Kidney tubule cell (primary cell): Measurements from ENCODE around the gene PRDM11.
A peak's percentile ranks its signal among the peaks of the same experiment; 100 is the strongest.

Experiments
- DNase-seq: peaks from one replicate; pipeline ENCODE4 v3.0.0-alpha.2; 2018; ENCODE audit warnings: low spot score

PRDM11 gene

GRCh38 chr11:45142241-45143055 is 4.0 kb upstream of the PRDM11 start:
- no peak for DNase-seq

DNA sequence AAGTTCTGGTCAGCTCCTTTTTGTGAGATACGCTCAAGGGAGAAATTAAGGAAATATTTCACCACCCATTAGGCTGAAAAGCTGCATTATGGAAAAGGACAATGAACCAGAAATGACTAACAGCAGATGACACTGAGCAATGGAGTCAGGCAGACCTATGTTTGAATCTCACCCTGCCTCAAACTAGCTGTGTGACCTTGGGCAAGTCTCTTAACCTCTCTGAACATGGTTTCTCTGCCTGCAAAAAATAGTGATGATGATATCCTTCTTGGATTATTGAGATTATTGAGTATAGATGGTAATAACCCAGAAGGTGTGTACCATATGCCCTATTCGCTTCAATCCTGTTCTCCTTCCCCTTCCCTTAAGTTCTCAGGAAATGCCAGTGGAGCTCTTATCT is 2.9 kb upstream of the PRDM11 start:
- no peak for DNase-seq

GRCh38 chr11:45144126-45145082 is 2.0 kb upstream of the PRDM11 start:
- no peak for DNase-seq

DNA sequence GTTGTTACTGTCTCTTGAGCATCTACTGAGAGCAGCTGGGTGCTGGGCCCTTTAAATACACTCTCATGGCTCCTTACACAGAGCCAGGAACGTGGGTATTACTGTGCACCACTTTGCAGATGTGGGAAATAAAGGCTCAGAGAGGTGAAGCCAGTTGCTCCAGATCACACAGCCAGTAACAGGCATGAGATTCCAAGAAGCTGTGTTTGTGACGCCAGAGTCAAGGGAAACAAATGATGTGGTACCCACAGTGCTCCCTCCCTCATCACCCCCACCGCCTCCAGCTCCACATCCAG is 1.4 kb upstream of the PRDM11 start:
- DNase-seq, result no peak

DNA sequence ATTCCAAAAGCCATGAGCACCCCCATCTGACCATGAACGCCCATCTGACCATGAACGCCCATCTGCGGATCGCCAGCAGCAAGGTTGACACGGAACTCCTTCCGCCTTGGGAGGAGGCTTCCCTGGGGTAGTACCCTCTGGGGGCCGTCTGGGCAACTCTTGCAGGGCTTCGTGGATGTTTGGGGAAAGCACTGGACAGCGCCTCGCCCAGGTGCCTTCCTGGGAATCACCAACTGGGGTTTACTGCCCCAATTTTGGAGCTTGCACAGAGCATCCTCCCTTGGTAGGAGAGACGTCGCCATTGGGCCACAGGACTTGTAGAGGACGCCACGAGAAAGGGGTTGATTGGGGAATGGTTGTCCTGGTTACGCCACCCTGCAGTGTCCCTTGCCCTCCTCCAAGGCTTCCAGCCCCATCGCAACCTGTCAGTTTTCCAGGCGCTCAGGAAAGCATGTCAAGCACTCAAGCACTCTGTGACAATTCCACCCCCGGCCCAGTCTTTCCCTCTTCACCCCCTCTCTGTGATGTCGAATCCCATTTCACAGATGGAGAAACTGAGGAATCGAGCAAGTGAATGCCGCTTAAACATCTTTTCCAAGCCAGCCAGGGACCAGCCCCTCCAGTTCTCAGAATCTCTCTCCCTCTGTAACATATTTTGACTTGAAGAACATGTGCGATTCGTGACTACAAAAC is 914 bp upstream of the PRDM11 start:
- DNase-seq, result peak; percentile 45

DNA sequence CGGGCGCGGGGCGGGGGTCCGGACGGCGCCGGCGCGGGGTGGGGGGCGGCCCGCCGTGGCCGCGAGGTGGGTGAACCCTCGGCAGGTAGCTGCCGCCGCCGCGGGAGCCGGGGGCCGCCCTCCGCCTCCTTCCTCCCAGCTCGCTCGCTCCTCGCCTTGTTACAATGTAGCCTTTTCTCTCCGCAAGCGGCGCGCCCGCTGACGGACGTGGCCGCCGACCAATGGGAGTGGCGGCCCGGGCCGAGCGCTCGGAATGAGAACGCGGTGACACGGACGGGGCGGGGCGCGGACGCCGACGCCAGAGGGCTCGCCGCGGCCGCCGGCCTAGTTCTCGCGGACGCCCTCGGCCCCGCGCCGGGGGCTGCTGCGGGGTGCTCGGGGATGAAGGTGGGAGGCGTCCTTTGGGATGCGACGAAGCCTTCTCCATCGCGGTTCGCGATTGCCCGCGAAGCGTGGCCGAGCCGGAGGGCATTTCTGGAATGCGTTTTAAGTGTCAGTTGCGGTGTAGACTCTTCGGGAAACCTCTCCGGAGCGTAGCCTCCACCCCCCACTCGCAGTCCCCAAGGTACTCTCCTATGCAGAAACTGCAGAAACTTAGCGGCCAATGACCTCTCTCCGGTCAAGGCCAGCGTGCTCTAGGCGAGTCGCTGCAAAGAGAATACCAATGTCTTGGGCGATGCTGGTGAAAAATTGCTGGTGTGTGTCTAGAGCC is 734 bp downstream of the PRDM11 start:
- DNase-seq, result peak; percentile 97

GRCh38 chr11:45147891-45148675 is 1.6 kb downstream of the PRDM11 start:
- no peak for DNase-seq

- DNase-seq, result no peak
Observed at GRCh38 chr11:45149483-45150056, 3.1 kb downstream of the PRDM11 start.

- no peak for DNase-seq
Observed at GRCh38 chr11:45150301-45150700, 3.9 kb downstream of the PRDM11 start.

- no peak for DNase-seq
Observed at GRCh38 chr11:45150943-45151342, 4.5 kb downstream of the PRDM11 start.

DNA sequence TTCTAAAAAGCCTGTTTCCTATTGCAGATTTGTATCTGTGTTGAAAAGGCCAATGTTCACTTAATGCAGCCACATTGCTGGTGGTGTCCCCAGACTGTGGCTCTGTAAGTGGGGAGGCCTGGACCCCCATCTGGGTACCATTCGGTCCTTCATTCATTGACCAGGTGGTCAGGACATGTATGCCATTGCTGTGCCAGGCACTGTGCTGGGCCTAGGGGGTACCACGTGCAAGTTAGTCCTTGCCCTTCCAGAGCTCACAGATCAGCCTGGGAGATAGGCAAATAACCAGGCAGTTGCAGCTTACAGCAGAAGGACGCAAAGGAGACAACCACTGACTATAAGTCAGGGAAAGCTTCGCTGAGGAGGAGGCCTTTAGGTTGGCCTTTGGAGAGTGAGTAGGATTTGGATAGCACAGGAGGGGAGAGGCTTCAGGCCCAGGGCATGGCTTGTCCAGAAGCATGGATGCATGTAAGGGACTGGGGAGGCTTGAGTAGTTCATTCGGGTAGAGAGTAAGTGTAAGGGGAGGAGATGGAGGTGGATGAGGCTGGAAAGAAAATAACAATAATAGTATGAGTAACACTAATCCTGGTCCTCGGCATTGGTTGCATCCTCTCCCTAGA is 5.0 kb downstream of the PRDM11 start:
- no peak for DNase-seq

DNA sequence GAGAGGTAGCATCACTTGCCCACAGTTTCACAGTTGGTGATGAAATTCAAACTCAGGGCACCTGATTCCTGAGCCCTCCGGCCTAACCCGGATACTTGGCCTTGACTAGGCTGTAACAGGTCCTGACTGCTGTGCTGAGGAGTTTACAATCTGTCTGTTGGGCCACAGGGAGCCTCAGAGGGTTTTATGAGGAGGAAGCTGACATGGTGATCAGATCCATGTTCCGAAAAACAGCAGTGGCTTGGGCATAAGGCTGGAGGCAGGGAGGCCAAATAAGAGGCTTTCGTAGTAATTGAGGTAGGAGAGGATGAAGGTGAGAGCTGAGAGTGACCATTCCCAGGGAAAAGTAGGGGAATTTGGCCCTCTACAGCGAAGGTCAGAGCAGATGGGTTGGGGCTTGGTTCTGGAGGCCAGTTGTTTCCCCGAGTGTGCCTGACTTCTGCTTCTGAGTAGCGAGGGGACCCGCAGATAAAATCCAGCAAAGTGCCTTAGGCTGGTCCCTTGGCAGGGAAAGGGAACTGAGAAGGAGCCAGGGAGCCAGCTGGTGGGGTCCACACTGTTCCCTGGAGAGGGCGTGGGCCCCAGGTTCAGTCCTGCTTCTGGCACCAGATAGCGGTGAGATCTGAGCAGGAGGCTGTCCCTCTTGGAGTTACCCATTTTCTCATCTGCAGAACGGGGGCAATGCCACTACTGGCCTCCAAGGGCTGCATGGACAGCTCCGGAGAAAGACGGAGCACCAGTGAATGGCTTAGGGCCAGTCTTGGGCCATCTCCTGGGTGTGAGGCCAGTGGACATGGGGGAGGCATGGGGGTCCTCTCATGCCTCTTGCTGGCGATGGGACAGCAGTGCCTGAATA is 6.5 kb downstream of the PRDM11 start:
- DNase-seq, result no peak

DNA sequence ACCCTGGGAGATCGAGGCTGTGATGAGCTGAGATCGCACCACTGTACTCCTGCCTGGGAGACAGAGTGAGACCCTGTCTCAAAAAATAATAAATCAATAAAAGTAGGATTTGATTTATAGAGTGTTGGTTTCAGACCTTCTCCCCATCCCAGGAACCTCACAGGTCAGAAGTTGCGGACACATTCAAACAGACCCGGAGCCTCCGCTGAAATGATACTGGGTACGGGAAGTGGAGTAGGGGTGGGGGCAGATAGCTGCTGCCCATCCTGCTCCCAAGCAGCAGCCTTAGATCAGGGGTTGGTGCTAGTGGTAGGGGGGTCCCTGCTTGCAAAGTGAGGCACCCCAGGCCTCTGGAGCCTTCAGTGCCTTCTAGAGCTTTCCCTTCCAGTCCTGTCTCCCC is 7.8 kb downstream of the PRDM11 start:
- no peak for DNase-seq

DNA sequence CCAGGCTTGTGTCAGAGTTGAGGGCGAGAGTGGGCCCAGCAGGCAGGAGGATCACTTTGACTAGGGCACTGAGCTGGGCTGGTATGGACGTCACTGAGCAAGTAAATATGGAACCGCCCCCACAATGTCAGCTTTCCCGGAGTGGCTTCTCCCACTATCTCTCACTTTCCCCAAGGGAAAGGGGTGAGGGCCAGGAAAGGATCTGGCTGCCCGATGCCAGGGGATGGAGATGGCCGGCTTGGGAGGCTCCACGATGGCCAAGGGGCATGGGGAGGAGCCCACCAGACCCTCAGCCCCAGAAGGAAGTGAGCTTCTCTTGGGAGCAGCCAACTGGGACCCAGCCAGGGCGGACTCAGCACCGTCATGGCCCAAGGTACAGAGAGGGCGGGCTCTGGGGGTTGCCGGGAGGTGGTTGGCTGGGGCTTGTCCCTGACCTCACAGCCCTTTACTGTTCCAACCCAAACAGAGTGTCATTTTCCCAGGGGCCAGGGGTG is 8.7 kb downstream of the PRDM11 start:
- DNase-seq, result no peak

DNA sequence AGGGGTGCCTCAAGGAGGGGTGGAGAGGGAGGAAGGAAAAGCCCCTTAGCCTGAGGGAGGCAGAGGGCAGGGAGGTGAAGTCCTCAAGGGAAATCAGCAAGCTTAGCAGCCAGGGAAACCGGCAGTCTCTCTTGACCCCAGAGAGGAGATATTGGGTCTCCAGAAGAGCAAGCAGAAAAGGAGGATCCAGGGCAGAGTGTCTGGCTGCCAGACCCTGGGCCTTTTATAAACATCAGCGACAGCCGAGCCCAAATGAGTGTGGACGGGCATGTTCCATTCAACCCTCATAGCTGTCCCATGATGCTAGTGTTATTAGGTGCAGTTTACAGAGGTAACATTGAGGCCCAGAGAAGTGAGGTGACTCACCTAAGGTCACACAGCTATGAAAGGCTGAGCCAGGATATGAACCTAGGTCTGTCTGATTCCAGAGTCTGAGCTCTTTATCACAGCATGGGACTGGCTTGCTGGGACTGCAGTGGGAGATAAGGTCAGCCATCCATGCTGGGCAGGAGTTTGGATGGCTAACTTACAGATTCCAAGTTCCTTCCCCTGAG is 9.3 kb downstream of the PRDM11 start:
- no peak for DNase-seq

DNA sequence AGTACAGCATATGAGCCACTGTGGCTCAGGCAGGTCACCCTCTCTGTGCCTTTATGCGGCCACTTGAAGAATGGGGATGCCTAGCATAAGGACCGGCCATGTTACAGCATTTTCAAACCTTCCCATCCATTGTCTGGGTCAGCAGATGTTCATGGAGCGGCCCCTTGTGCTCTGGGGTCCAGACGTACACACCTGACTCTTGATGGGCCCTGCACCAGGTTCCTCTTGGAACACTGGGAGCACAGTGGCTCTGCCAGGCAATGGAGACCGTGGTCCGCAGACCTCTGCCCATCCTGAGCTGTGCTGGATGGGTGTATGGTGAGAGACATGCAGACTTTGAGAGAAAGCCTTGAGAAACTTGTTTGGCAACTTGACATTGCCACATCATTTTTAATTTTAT is 9.8 kb downstream of the PRDM11 start:
- no peak for DNase-seq

DNA sequence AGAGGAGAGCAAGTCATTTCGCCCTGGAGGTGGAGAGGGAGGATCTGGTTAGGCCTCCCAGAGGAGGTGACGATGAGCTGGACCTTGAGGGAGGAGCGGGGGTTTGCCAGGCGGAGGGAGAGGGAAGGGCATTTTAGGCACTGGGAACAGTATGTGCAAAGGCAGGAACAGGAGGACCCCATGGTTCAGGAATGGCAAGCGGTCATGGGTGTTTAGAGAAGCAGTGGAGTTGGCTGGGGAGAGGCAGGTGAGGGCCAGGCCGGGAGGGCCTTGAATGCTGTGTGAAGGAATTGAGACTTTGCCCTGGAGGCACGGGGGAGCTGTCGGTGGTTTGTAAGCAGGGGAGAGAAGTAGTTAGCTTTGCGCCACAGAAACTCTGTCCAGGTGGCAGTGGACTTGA is 10.3 kb downstream of the PRDM11 start:
- no peak for DNase-seq

DNA sequence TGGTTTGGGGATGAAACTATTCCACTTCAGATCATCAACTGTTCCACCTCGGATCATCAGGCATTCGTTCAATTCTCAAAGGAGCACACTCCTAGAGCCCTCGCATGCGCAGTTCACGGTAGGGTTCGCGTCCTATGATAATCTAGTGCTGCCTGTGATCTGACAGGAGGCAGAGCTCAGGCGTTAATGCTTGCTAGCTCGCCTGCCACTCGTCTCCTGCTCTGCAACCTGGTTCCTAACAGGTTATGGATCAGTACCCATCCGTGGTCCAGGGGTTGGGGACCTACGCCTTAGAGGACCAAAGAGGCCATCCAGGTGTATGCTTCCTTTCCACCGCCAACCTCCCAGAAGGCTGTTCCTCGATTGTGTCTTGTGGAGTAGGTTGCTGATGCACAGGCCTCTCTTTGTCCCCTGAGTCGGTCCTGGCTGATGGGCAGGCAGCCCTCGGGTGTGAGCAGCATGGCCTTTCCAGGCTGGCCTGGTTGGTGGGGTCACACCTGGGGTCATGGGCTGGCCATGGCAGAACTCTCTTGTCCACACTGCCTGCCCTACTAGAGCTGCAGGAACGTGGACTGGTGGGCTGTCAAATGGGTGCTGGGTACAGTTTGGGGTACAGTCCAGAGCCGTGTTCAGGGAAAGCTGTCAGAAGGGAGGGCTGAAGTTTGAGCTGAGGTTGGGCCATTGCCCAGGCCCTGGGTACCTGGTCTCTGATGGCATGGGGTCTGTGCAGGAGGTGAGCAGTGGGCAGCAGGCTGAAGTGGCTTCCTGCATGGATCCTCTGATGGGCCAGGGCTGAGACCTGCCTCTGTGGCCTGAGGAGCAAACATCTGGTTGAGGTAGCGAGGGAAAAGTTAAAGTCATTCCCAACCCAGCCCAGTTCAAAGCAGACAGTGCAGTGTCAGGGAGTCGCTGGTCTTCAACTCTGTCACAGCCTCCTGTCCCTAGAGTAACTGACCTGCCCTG is 11.1 kb downstream of the PRDM11 start:
- no peak for DNase-seq
